Endothelial cell of umbilical vein (primary cell): ENCODE data around the gene HRH2.

Experiments
- GATA2 ChIP-seq: IDR thresholded peaks from 2 replicates; pipeline ENCODE4 v1.7.0; 2011; ENCODE audit warnings: low read depth, mild to moderate bottlenecking, moderate library complexity, mixed read lengths, low read length; ENCODE audit not compliant: insufficient read length, insufficient read depth
- MYC ChIP-seq: IDR thresholded peaks from one replicate; pipeline ENCODE4 v1.6.1; 2011; ENCODE audit warnings: mild to moderate bottlenecking, low read depth, low read length
- POLR2AphosphoS5 ChIP-seq: IDR thresholded peaks from 2 replicates; pipeline ENCODE4 v1.6.1; 2012; ENCODE audit warnings: low read depth, mild to moderate bottlenecking, control low read depth, low read length, moderate library complexity; ENCODE audit not compliant: insufficient read depth
- TF ChIP-seq, protein P1 (sequence below), 2 donors: IDR thresholded peaks; 1 replicate in 1 of 2; 2 replicates in 1 of 2; pipeline ENCODE4 v1.5.1; 2011; ENCODE audit warnings: low read length in 2 of 2, mild to moderate bottlenecking in 2 of 2, moderate library complexity in 2 of 2, control low read depth in 1 of 2, inconsistent platforms in 1 of 2, low read depth in 1 of 2; ENCODE audit not compliant: insufficient read depth in 1 of 2; ENCODE audit errors: extremely low read depth in 1 of 2

DNA sequence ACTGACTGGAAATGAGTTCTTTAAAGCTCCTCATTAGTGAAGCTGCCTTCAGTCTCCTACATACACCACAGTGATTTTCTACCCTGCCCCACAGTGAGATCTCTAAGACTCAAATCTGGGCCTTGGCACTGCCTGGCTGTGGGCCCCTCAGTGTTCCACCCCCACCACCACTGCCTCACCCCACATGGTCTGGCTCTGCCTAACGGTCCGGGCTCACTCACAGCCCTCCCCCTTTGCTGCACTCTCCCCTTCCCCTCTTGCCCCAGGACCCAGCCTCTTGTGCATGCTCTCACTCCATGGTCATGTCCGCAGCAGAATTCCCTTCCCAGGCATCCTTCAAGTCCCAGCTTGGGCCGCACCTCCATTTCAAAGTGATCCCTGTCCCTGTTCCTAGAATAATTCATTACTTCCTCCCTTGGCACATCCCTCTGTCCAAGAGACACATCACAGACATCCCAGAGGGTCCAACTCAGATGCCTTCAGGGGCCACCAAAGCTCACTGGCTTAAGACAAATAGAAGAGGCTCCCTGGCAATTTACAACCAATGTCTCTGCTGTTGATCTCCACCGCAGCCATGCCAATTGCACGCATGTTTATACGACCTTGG lies 56.7 kb downstream of the HRH2 start:
- TF ChIP-seq, protein P1, sequence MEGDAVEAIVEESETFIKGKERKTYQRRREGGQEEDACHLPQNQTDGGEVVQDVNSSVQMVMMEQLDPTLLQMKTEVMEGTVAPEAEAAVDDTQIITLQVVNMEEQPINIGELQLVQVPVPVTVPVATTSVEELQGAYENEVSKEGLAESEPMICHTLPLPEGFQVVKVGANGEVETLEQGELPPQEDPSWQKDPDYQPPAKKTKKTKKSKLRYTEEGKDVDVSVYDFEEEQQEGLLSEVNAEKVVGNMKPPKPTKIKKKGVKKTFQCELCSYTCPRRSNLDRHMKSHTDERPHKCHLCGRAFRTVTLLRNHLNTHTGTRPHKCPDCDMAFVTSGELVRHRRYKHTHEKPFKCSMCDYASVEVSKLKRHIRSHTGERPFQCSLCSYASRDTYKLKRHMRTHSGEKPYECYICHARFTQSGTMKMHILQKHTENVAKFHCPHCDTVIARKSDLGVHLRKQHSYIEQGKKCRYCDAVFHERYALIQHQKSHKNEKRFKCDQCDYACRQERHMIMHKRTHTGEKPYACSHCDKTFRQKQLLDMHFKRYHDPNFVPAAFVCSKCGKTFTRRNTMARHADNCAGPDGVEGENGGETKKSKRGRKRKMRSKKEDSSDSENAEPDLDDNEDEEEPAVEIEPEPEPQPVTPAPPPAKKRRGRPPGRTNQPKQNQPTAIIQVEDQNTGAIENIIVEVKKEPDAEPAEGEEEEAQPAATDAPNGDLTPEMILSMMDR (IDR thresholded peaks at IDR 0.05; ENCODE audit: extremely low read depth in 1 of 2, insufficient read depth in 1 of 2, low read depth in 1 of 2, low read length in 2 of 2) = no peak
- TF ChIP-seq POLR2AphosphoS5 (no peak), MYC (no peak), GATA2 (no peak)
